Skeletal muscle tissue (tissue), 4 donors: ENCODE results near the gene BLTP2. TPM values are rescaled to one million over a fixed set of nuclear protein-coding genes. Genes with fewer than 3 reads are reported as not detected.
"Not testable (repeated sequence)": the region's sequence is repeated elsewhere in the genome, so short reads cannot be mapped to it uniquely, and the experiment has no call there.

Source experiments
- H3K27ac ChIP-seq: one replicate; pipeline ENCODE4 v1.7.0; 2013; ENCODE audit warnings: mild to moderate bottlenecking, low read depth, low read length, inconsistent platforms
- H3K27me3 ChIP-seq, 3 donors: one replicate each; pipeline ENCODE4 v1.7.0; 2013; ENCODE audit warnings: low read length in 3 of 3; ENCODE audit not compliant: control insufficient read depth in 3 of 3, insufficient read depth in 3 of 3
- H3K36me3 ChIP-seq, 3 donors: one replicate each; pipeline ENCODE4 v1.7.0; 2013; ENCODE audit warnings: low read length in 3 of 3; ENCODE audit not compliant: control insufficient read depth in 3 of 3, insufficient read depth in 3 of 3
- H3K4me1 ChIP-seq, 3 donors: one replicate each; pipeline ENCODE4 v1.7.0; 2013; ENCODE audit warnings: low read length in 3 of 3, mild to moderate bottlenecking in 3 of 3; ENCODE audit not compliant: control insufficient read depth in 3 of 3, insufficient read depth in 3 of 3
- H3K4me3 ChIP-seq, 3 donors: one replicate each; pipeline ENCODE4 v1.7.0; 2013; ENCODE audit warnings: low read length in 3 of 3
- H3K9ac ChIP-seq, 3 donors: one replicate each; pipeline ENCODE4 v1.7.0; 2013; ENCODE audit warnings: low read length in 3 of 3, mild to moderate bottlenecking in 3 of 3, moderate library complexity in 2 of 3, low read depth in 1 of 3
- H3K9me3 ChIP-seq, 3 donors: one replicate each; pipeline ENCODE4 v1.7.0; 2013; ENCODE audit warnings: low read length in 3 of 3; ENCODE audit not compliant: control insufficient read depth in 3 of 3
- total RNA-seq: library from RNA; depleted of rRNA; stranded (reverse); fragments of >200 nt; gene quantifications from one replicate; pipeline ENCODE4 v1.2.3, GENCODE V29; 2014
- donor health status: Osteomylitis.

BLTP2 gene
- total RNA-seq, 1 donor from 2014 or later, result 80.4 TPM

DNA sequence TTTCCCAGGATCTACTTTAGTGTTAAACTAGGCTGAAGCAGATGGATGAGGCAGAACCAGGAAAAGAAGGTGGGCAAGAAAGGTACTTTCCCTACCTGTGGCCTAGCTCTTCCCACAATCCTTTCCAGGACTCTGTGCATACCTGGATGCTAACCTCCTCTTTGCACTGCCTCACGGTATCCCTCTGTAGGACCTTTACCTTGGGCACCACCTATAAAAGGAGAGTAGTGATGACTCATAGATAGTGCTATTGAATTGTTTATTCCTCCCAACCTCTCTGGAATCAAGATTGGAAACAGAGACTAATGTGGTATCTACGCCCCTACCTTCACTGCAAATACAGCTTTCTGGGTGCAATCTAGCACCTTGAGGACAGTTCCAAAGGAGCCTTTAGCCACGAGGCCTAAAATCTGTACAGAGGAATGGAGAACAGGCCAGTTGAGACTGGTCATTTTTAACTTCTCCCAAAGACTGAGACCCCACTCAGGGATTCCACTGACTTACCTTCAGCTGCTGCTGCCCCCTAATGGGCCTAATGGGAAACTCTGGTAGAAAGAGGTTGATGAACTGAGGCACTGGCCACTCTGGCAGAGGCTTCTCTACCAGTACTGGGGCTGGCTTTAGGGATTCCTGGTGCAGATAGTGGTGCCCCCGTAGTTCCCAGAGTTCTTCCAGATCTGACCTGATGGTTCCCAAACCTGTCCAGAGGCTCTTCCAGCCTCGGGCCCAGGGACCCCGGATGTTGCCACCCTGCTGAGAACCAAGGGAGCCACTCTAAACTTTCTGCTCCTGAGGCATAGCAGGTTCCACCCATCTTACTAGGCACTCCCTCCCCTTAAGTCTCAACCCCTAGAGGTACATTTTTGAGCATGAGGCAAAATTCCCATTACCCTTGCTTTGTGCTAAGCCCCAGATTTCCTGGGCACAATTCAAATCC lies 31.8 kb downstream of the BLTP2 start:
- Histone ChIP-seq H3K4me3 (no peak overlapping the region), H3K27me3 (no peaks in the 10 kb centered on the region), H3K36me3 (peaks cover 49 to 68% (median 53%) of the 10 kb centered on the region in 3 donors), H3K9me3 (no peaks in the 10 kb centered on the region), H3K9ac (no peak overlapping the region), H3K4me1 (no peaks in the 10 kb centered on the region), H3K27ac (no peak overlapping the region)

DNA sequence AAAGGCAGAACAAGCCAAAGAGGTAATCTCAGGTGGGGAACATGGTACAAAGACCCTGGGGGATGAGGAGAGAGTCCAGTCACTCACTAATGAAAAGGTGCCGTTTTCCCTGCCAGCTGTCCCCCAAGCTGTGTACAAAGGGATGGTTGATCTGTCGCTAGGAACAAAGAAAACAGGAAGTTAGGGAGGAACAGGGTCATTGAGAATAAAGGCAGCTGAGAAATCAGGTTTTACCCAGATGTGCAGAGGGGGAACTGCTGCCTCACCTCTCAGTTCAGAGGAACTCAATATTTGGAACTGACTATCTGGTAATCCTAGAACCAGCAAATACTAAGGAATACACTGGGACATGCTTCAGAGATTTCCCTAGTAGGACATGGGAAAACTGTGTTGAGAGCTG lies 32.4 kb downstream of the BLTP2 start:
- no peak overlapping the region for H3K27ac ChIP-seq
- no peak overlapping the region for H3K4me3 ChIP-seq
- no peak overlapping the region for H3K9ac ChIP-seq
- H3K4me1 ChIP-seq, result no peaks in the 10 kb centered on the region
- peaks cover 47 to 66% (median 50%) of the 10 kb centered on the region in 3 donors for H3K36me3 ChIP-seq
- no peaks in the 10 kb centered on the region for H3K9me3 ChIP-seq
- no peaks in the 10 kb centered on the region for H3K27me3 ChIP-seq

DNA sequence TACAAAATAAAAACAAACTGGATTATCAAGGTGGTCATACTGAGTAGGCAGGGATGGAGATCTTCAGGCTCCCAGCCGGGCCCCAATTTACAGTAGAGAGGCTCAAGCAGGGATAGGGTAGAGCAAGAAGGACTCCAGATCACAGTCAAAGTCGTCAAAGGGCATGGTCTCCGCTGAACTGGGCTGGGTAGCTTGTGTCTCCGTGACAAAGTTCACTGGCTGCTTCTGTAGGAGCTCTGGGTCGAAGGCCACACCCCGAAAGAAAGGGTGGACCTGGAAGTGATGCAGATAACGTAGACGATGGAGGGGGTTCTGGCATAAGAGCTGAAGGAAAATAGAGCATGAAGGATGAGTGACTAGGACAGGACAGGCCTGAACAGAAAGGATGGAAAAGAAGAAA lies 34.6 kb downstream of the BLTP2 start:
- no peaks in the 10 kb centered on the region for H3K4me1 ChIP-seq
- no peaks in the 10 kb centered on the region for H3K27me3 ChIP-seq
- H3K9ac ChIP-seq, result no peak overlapping the region
- no peak overlapping the region for H3K4me3 ChIP-seq
- H3K27ac ChIP-seq, result no peak overlapping the region
- H3K36me3 ChIP-seq, result peaks cover 25 to 45% (median 33%) of the 10 kb centered on the region in 3 donors
- H3K9me3 ChIP-seq, result no peaks in the 10 kb centered on the region

DNA sequence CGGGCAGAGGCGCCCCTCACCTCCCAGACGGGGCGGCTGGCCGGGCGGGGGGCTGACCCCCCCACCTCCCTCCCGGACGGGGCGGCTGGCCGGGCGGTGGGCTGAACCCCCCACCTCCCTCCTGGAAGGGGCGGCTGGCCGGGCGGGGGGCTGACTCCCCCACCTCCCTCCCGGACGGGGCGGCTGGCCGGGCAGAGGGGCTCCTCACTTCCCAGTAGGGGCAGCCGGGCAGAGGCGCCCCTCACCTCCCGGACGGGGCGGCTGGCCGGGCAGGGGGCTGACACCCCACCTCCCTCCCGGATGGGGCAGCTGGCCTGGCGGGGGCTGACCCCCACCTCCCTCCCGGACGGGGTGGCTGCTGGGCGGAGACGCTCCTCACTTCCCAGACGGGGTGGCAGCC lies 40.9 kb downstream of the BLTP2 start:
- not testable (repeated sequence) for H3K9me3 ChIP-seq, H3K27me3 ChIP-seq, H3K27ac ChIP-seq, H3K36me3 ChIP-seq, H3K9ac ChIP-seq, H3K4me3 ChIP-seq
- H3K4me1 ChIP-seq, result peaks cover 7 to 10% (median 10%) of the 10 kb centered on the region in 3 donors

DNA sequence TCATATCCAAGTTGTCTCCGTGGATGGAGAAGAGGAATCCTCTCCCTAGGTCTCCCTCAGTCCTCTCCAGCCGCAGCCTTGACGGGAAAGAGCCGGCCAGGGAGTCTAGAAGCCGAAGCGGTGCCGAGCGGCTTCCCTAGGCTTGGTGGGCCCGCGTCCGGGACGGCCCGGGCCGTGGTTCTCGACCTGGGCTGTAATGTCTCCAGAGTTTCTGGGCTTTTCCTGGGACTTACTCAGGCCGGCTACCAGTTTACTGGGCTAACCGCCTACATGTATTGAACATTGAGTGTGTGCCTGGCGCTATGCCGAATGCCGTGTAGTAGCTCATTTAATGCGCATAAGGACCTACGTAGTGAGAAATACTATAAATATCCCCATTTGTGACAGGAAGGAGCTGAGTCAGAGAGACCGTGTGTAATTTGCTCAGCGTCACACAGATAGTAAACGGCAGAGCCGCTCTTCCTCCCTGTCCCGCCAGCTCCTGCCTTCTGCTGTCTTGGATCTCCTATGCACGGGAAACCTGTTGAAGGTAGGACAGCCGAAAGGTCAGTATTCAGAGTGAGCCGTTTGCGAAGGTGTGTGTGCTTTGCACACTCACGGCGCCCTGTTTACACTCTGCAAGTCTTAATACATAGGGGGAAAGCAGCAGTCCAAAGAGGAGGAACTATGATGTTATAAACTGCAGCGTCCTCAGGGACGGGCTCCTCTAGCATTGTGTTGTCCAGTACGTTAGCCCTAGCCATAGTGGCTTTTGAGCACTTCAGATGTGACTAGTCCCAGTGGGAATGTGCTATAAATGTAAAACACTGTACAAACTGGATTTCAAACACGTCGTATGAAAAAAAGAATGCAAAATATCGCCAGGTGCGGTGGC lies 45.4 kb downstream of the BLTP2 start:
- Histone ChIP-seq H3K27ac (peak overlapping the region; percentile 93), H3K9ac (peak overlapping the region; percentile 83 to 90 (median 89)), H3K4me1 (peaks cover 15 to 19% (median 16%) of the 10 kb centered on the region in 3 donors), H3K9me3 (no peaks in the 10 kb centered on the region), H3K36me3 (no peaks in the 10 kb centered on the region), H3K27me3 (peaks cover 0 to 3% (median 0%) of the 10 kb centered on the region in 3 donors), H3K4me3 (peak overlapping the region; percentile 67 to 94 (median 81))

DNA sequence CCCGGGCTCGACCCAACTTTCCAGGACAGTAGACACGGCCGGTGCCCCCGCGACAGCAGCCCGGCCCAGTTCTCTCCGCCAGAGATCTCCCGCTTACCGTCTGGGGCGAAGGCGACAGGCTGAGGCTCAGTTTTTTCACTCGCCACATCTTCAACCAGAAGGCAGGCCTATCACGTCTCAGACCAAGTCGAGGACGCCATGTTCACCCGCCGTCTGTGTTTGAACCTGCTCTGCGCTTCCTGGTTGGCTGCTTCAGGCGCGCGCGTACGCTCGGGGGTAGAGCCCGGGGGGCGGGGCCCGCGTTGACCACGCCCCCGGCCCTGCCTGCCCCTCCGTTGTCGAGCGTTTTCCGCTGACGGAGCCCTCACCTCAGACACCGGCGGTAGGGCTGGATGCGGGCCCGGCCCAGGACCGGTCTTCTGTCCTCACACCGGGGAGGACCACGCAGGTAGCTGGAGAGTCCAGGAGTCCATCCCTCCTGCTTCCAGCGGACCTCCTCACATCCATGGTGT lies 46.1 kb downstream of the BLTP2 start, which contains the start of gene SPAG5:
Gene SPAG5 (minus strand): TSS at position 227 of the 512 bp plus-strand sequence. CDS start 79 bp downstream, at position 148.
- no peaks in the 10 kb centered on the region for H3K36me3 ChIP-seq
- H3K27ac ChIP-seq, result peak within 1 kb of the TSS; percentile 93
- H3K27me3 ChIP-seq, result peaks cover 0 to 3% (median 0%) of the 10 kb centered on the region in 3 donors
- peak within 1 kb of the TSS; percentile 83 to 90 (median 89) for H3K9ac ChIP-seq
- H3K9me3 ChIP-seq, result no peaks in the 10 kb centered on the region
- H3K4me1 ChIP-seq, result peaks cover 15 to 19% (median 16%) of the 10 kb centered on the region in 3 donors
- H3K4me3 ChIP-seq, result peak within 1 kb of the TSS; percentile 67 to 94 (median 81)

DNA sequence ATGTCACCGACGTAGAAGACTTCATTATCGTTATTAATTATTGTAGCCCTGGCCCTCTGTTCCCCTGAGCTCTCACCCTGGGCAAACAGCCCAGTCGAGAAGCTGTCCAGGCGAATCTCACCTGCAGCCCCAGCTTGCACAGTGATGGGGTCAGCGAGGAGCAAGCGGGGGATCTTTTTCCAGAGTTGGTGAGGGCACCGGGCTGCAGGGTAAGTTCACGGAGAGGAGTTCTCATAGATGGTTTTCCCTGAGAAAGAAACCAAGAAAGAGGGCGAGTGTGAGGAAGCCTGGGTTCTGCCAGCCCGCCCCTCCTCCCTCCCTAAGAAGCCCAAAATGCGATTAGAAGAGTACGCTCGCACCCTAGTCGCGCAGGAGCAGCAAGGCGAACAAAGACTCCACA lies 46.6 kb downstream of the BLTP2 start:
- Histone ChIP-seq H3K9me3 (no peaks in the 10 kb centered on the region), H3K4me1 (peaks cover 15 to 19% (median 16%) of the 10 kb centered on the region in 3 donors), H3K9ac (peak overlapping the region in 2 of 3 donors; percentile 45 to 53), H3K36me3 (no peaks in the 10 kb centered on the region), H3K4me3 (peak overlapping the region; percentile 67 to 94 (median 81)), H3K27me3 (peaks cover 0 to 3% (median 0%) of the 10 kb centered on the region in 3 donors), H3K27ac (no peak overlapping the region)

DNA sequence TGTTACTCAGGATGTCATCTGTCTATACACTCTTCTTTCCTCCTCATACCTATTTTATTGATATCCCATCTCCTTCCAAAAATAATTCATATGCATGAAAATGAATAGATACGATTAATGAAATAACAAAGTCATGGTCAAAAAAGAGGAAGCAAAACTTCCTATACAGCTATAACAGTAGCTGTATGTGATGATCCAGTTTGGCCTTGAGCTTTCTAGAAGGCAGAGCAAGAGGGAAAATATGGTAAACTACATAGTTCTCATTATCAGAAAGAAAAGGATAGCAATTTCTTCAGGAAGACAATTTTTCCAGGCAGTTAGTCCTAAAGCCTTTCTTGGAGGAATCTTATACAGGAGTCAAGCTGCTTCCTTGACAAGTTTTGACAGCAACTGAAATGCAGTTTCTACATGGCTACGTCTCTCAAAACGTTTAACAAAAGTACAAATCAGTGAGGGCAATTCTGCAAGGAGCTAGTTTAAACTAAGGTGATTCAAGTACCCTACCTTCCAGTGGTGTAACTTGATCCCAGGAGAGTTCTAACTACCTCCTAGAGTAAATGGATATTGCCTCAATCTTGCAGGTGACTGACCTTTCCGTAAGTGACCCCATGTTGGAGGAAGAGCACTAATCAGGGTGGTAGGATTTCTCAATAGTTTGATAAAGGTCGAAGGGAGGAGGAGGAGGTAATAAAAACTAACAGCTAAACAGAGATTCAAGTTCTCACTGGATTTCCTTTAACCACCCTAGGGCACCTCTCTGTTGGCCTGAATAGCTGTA lies 47.2 kb downstream of the BLTP2 start:
- peaks cover 0 to 3% (median 0%) of the 10 kb centered on the region in 3 donors for H3K27me3 ChIP-seq
- peaks cover 15 to 19% (median 16%) of the 10 kb centered on the region in 3 donors for H3K4me1 ChIP-seq
- no peaks in the 10 kb centered on the region for H3K9me3 ChIP-seq
- H3K4me3 ChIP-seq, result peak overlapping the region in 2 of 3 donors; percentile 67 to 94
- H3K36me3 ChIP-seq, result no peaks in the 10 kb centered on the region
- no peak overlapping the region for H3K27ac ChIP-seq
- no peak overlapping the region for H3K9ac ChIP-seq
